SK-N-SH (cell line): ENCODE results near the gene USP34. TPM values are rescaled to one million over a fixed set of nuclear protein-coding genes. Genes with fewer than 3 reads are reported as not detected.
A peak's percentile ranks its signal among the peaks of the same experiment; 100 is the strongest.

Experiments
- CTCF ChIA-PET: fragments of 300-600, 350-600 bp; formaldehyde crosslinking; extraction: SDS; loops from one replicate; lab custom pipeline; 2021; lab: Yijun Ruan, JAX
- POLR2A ChIA-PET: fragments of 350-600 bp; sonication (Branson Sonifier 250); formaldehyde crosslinking; extraction: SDS; loops from one replicate; lab custom pipeline; 2020; ENCODE audit warnings: antibody characterized with exemption, inconsistent platforms; lab: Yijun Ruan, JAX
- DNase-seq: peaks from one replicate; pipeline ENCODE4 v3.0.0; 2012
- H2AFZ ChIP-seq: fragments of 200-600 bp; sonication (generic); 2 replicates; pipeline ENCODE4 v1.8.1; 2016; ENCODE audit warnings: antibody characterized with exemption, mild to moderate bottlenecking, low read depth
- H3F3A ChIP-seq: fragments of 200-600 bp; sonication (generic); replicated peaks from 2 replicates; pipeline ENCODE3; 2016; ENCODE audit warnings: antibody characterized with exemption, mild to moderate bottlenecking; ENCODE audit not compliant: insufficient read depth
- H3K27ac ChIP-seq, 2 experiments: fragments of 200-500 bp in 1 of 2; fragments of 200-600 bp in 1 of 2; sonication (Bioruptor generic) in 1 of 2; sonication (generic), shearing (Covaris generic) in 1 of 2; 2 replicates each; pipeline versions ENCODE4 v1.5.1 to v1.6.1; 2014 to 2016; ENCODE audit warnings: low read depth in 2 of 2, inconsistent platforms in 1 of 2, low read length in 1 of 2, mild to moderate bottlenecking in 1 of 2, mixed read lengths in 1 of 2
- H3K27me3 ChIP-seq: fragments of 200-600 bp; sonication (generic), shearing (Covaris generic); 2 replicates; pipeline ENCODE4 v1.6.1; 2016; ENCODE audit warnings: mixed run types; ENCODE audit not compliant: insufficient read depth
- H3K36me3 ChIP-seq, 2 experiments: fragments of 200-500 bp in 1 of 2; fragments of 200-600 bp in 1 of 2; sonication (Bioruptor generic) in 1 of 2; sonication (generic) in 1 of 2; replicated peaks in 1 of 2; 2 replicates each; pipeline versions ENCODE3 to v1.5.1; 2014 to 2016; ENCODE audit warnings: low read length in 1 of 2, mild to moderate bottlenecking in 1 of 2; ENCODE audit not compliant: insufficient read depth in 2 of 2, control insufficient read depth in 1 of 2
- H3K4me1 ChIP-seq, 2 experiments: fragments of 200-500 bp in 1 of 2; fragments of 200-600 bp in 1 of 2; sonication (Bioruptor generic) in 1 of 2; sonication (generic), shearing (Covaris generic) in 1 of 2; 2 replicates each; pipeline versions ENCODE4 v1.5.1 to v1.6.1; 2014 to 2016; ENCODE audit warnings: low read depth in 1 of 2, low read length in 1 of 2, mixed run types in 1 of 2; ENCODE audit not compliant: insufficient read depth in 2 of 2, control insufficient read depth in 1 of 2
- H3K4me2 ChIP-seq: fragments of 200-600 bp; sonication (generic), shearing (Covaris generic); 2 replicates; pipeline ENCODE4 v1.6.1; 2017; ENCODE audit warnings: mixed run types
- H3K4me3 ChIP-seq, 2 experiments: fragments of 200-500 bp in 1 of 2; fragments of 200-600 bp in 1 of 2; sonication (Bioruptor generic) in 1 of 2; sonication (generic), shearing (Covaris generic) in 1 of 2; 2 replicates each; pipeline versions ENCODE4 v1.5.1 to v1.8.1; 2014 to 2016; ENCODE audit warnings: low read depth in 2 of 2, inconsistent platforms in 1 of 2, low read length in 1 of 2, mild to moderate bottlenecking in 1 of 2, mixed read lengths in 1 of 2, moderate library complexity in 1 of 2
- H3K79me2 ChIP-seq: fragments of 200-600 bp; sonication (generic); 2 replicates; pipeline ENCODE4 v1.8.1; 2017; ENCODE audit warnings: mild to moderate bottlenecking; ENCODE audit not compliant: insufficient read depth
- H3K9ac ChIP-seq: fragments of 200-600 bp; sonication (generic); 2 replicates; pipeline ENCODE4 v1.6.1; 2017; ENCODE audit warnings: mixed run types
- H3K9me2 ChIP-seq: fragments of 200-600 bp; sonication (generic); 2 replicates; pipeline ENCODE4 v1.6.1; 2017; ENCODE audit warnings: mixed run types
- H3K9me3 ChIP-seq: fragments of 200-600 bp; sonication (generic); 2 replicates; pipeline ENCODE4 v1.6.1; 2017; ENCODE audit warnings: mixed run types, mild to moderate bottlenecking, moderate library complexity
- H4K20me1 ChIP-seq: fragments of 200-600 bp; sonication (generic); 2 replicates; pipeline ENCODE4 v1.6.1; 2017; ENCODE audit warnings: mild to moderate bottlenecking, mixed run types; ENCODE audit not compliant: insufficient read depth
- CTCF ChIP-seq: fragments of 200-600 bp; sonication (generic); IDR thresholded peaks from 2 replicates; pipeline ENCODE4 v1.6.1; 2017; ENCODE audit warnings: antibody characterized with exemption, mild to moderate bottlenecking, moderate library complexity
- ELF1 ChIP-seq: IDR thresholded peaks from 2 replicates; pipeline ENCODE4 v1.4.0; 2012
- EP300 ChIP-seq, 2 experiments: IDR thresholded peaks; 2 replicates each; pipeline versions ENCODE4 v1.4.0 to v1.6.1; 2012; ENCODE audit warnings: borderline replicate concordance in 1 of 2, low read depth in 1 of 2, low read length in 1 of 2
- FOSL2 ChIP-seq: IDR thresholded peaks from 2 replicates; pipeline ENCODE4 v1.4.0; 2012; ENCODE audit warnings: low read depth, mild to moderate bottlenecking, moderate library complexity, borderline replicate concordance
- FOXJ3 ChIP-seq: sonication (generic); formaldehyde crosslinking; IDR thresholded peaks from 2 replicates; pipeline ENCODE4 v1.5.1; 2020; ENCODE audit warnings: mild to moderate bottlenecking, missing genetic modification reagents
- FOXM1 ChIP-seq: IDR thresholded peaks from 2 replicates; pipeline ENCODE4 v1.4.0; 2012; ENCODE audit warnings: low read depth, mild to moderate bottlenecking
- GABPA ChIP-seq: IDR thresholded peaks from 2 replicates; pipeline ENCODE4 v1.4.0; 2012; ENCODE audit warnings: low read depth, mild to moderate bottlenecking
- JUND ChIP-seq: IDR thresholded peaks from 2 replicates; pipeline ENCODE4 v1.4.0; 2012
- MAX ChIP-seq: IDR thresholded peaks from 2 replicates; pipeline ENCODE4 v1.4.0; 2012; ENCODE audit warnings: low read depth
- MEF2A ChIP-seq: IDR thresholded peaks from 2 replicates; pipeline ENCODE4 v1.4.0; 2012; ENCODE audit warnings: low read depth, borderline replicate concordance
- MXI1 ChIP-seq: IDR thresholded peaks from 2 replicates; pipeline ENCODE4 v1.6.1; 2012; ENCODE audit warnings: mild to moderate bottlenecking, low read depth, low read length, improper control_type of control experiment
- NFIC ChIP-seq: IDR thresholded peaks from 2 replicates; pipeline ENCODE4 v1.4.0; 2012; ENCODE audit warnings: borderline replicate concordance
- NRF1 ChIP-seq: IDR thresholded peaks from 2 replicates; pipeline ENCODE4 v1.6.1; 2012; ENCODE audit warnings: low read depth, mild to moderate bottlenecking, low read length
- PBX3 ChIP-seq: IDR thresholded peaks from 2 replicates; pipeline ENCODE4; 2012
- POLR2AphosphoS5 ChIP-seq: IDR thresholded peaks from 2 replicates; pipeline ENCODE4 v1.6.1; 2012; ENCODE audit warnings: low read depth, low read length
- RAD21 ChIP-seq: IDR thresholded peaks from 2 replicates; pipeline ENCODE4 v1.6.1; 2012; ENCODE audit warnings: mild to moderate bottlenecking, low read length
- RFX5 ChIP-seq: IDR thresholded peaks from 2 replicates; pipeline ENCODE4 v1.6.1; 2012; ENCODE audit warnings: mild to moderate bottlenecking, improper control_type of control experiment, low read length
- RXRA ChIP-seq: IDR thresholded peaks from 2 replicates; pipeline ENCODE4 v1.4.0; 2012; ENCODE audit warnings: low read depth, mild to moderate bottlenecking, borderline replicate concordance
- SMC3 ChIP-seq: IDR thresholded peaks from 2 replicates; pipeline ENCODE4 v1.6.1; 2012; ENCODE audit warnings: low read depth, low read length, improper control_type of control experiment
- TCF12 ChIP-seq: IDR thresholded peaks from 2 replicates; pipeline ENCODE4 v1.4.0; 2012
- USF2 ChIP-seq: fragments of 150-350 bp; IDR thresholded peaks from 2 replicates; pipeline ENCODE4 v1.6.1; 2017; ENCODE audit warnings: antibody characterized with exemption, low read length, low read depth, borderline replicate concordance
- YY1 ChIP-seq: IDR thresholded peaks from 2 replicates; pipeline ENCODE4 v1.4.0; 2012; ENCODE audit warnings: low read depth, mild to moderate bottlenecking
- WGBS: methylation state at CpG from one replicate; pipeline ENCODE4 v1.1.6; 2017; ENCODE audit warnings: low lambda C conversion rate; 5-methylcytosine and 5-hydroxymethylcytosine counted together
- polyA plus RNA-seq, 3 experiments: library from polyadenylated mRNA; depleted of rRNA; stranded (reverse); fragments of >200 nt; gene quantifications; 2 replicates each; pipeline ENCODE4 v1.2.3, GENCODE V29; 2012
- TF ChIP-seq, protein P1 (sequence below): IDR thresholded peaks from 2 replicates; pipeline ENCODE4 v1.4.0; 2012; ENCODE audit warnings: low read depth, borderline replicate concordance
- TF ChIP-seq, protein P2 (sequence below): IDR thresholded peaks from 2 replicates; pipeline ENCODE4 v1.4.0; 2012; ENCODE audit warnings: low read depth, borderline replicate concordance
- TF ChIP-seq, protein P3 (sequence below): fragments of 150-350 bp; IDR thresholded peaks from 2 replicates; pipeline ENCODE4 v1.6.1; 2016; ENCODE audit warnings: mild to moderate bottlenecking, low read depth, low read length

Gene USP34
- 31.4 and 40.5 TPM in 2 replicates for polyA plus RNA-seq (2012; rRNA removed)
- 35.3 and 43.2 TPM in 2 replicates for polyA plus RNA-seq (2012; cell fraction: cytosol; rRNA removed)
- 61.1 and 110 TPM in 2 replicates for polyA plus RNA-seq (2012; cell fraction: nucleus; rRNA removed)

DNA sequence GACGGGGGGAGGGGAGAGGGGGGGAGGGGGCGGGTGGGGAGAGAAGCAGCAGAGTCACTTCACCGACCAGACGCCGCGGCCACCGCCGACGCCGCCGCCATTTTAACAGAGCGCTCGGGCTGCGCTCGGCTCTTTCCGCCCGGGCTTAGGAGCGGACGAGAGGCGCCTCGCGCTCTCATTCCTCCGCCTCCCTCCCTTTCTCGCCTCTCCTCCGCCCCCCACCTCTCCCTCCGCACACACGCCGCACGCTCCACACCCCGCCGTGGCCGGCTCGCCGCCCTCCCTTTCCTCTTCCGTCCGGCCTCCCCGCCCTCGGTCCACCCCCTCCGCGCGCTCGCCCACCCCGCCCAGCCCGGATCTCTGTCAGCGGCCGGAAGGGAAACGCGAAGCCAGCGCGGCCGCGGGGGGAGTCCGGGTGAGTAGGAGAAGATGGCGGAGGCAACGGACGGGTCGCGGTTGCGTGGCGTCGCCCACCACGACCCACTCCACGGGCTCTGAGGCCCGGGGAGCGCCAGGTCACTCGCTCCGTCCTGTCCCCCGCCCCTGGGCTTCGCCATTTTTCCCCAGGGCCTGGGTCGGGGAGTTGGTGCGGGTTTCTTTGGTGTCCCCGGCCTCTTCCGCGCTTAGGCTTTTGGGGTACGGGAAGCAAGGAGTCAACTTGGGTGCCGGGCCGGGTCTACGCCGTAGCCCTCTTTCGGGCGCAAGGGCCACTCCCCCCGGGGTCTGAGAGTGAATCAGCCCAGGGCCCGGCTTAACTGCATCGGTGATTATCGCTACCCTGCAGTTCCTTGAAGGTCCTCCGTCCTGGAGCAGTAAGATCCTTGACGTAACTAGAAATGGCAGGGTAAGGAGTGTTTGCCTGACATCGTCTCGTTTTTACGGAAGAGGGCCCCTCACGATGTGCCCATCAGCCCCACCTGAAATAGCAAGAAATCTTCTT, at the start of gene USP34:
TSS of gene USP34 (minus strand) at position 123 of the 940 bp plus-strand sequence. CDS start 395 bp downstream, outside the sequence.
- Histone ChIP-seq H3K79me2 (peaks cover 61% of the 10 kb centered on the region), H3K4me2 (peak within 1 kb of the TSS; percentile 91), H2AFZ (peak within 1 kb of the TSS; percentile 53), H3K4me3 (peak within 1 kb of the TSS; percentile 70 to 98), H3K27ac (peak within 1 kb of the TSS; percentile 90 to 98), H3F3A (peaks cover 33% of the 10 kb centered on the region), H3K9me2 (no peaks in the 10 kb centered on the region), H3K9ac (peak within 1 kb of the TSS; percentile 99), H3K36me3 (peaks cover 5 to 23% of the 10 kb centered on the region in 2 experiments), H3K4me1 (peaks cover 2 to 10% of the 10 kb centered on the region in 2 experiments; a peak in 3 of 4 replicates), H3K27me3 (no peaks in the 10 kb centered on the region), H3K9me3 (no peaks in the 10 kb centered on the region), H4K20me1 (peaks cover 36% of the 10 kb centered on the region)
- peak; percentile 94 for DNase-seq
- ChIA-PET POLR2A (no interaction called here), CTCF (no interaction called here)
- WGBS, result 2% methylated on average over 51 of the region's 91 CpGs
- TF ChIP-seq FOXM1 (0 out of 2 replicates have a peak, but pooled peaks have one; percentile 35), GABPA (peak; percentile 74), SMC3 (no peak), POLR2AphosphoS5 (peak; percentile 90), TCF12 (no peak), RXRA (no peak), RAD21 (no peak), FOXJ3 (CRISPR knock-in tag) (no peak), EP300 (IDR thresholded peaks at IDR 0.05; ENCODE audit: borderline replicate concordance in 1 of 2, low read depth in 1 of 2, low read length in 1 of 2) (peak in 1 of 2 experiments; percentile 36; a peak in 1 of 4 replicates), FOSL2 (no peak), PBX3 (0 out of 2 replicates have a peak, but pooled peaks have one; percentile 12), MAX (peak; percentile 84), ELF1 (peak; percentile 58; the same call in 1 of the 2 replicates), NFIC (no peak; the same call in 1 of the 2 replicates), RFX5 (no peak), NRF1 (no peak), MXI1 (peak; percentile 59; the same call in 1 of the 2 replicates), USF2 (no peak), CTCF (no peak), YY1 (peak; percentile 91), JUND (no peak), MEF2A (no peak)
- TF ChIP-seq, protein P1, sequence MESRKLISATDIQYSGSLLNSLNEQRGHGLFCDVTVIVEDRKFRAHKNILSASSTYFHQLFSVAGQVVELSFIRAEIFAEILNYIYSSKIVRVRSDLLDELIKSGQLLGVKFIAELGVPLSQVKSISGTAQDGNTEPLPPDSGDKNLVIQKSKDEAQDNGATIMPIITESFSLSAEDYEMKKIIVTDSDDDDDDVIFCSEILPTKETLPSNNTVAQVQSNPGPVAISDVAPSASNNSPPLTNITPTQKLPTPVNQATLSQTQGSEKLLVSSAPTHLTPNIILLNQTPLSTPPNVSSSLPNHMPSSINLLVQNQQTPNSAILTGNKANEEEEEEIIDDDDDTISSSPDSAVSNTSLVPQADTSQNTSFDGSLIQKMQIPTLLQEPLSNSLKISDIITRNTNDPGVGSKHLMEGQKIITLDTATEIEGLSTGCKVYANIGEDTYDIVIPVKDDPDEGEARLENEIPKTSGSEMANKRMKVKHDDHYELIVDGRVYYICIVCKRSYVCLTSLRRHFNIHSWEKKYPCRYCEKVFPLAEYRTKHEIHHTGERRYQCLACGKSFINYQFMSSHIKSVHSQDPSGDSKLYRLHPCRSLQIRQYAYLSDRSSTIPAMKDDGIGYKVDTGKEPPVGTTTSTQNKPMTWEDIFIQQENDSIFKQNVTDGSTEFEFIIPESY, result no peak
- TF ChIP-seq, protein P2, sequence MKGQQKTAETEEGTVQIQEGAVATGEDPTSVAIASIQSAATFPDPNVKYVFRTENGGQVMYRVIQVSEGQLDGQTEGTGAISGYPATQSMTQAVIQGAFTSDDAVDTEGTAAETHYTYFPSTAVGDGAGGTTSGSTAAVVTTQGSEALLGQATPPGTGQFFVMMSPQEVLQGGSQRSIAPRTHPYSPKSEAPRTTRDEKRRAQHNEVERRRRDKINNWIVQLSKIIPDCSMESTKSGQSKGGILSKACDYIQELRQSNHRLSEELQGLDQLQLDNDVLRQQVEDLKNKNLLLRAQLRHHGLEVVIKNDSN, result no peak
- TF ChIP-seq, protein P3, sequence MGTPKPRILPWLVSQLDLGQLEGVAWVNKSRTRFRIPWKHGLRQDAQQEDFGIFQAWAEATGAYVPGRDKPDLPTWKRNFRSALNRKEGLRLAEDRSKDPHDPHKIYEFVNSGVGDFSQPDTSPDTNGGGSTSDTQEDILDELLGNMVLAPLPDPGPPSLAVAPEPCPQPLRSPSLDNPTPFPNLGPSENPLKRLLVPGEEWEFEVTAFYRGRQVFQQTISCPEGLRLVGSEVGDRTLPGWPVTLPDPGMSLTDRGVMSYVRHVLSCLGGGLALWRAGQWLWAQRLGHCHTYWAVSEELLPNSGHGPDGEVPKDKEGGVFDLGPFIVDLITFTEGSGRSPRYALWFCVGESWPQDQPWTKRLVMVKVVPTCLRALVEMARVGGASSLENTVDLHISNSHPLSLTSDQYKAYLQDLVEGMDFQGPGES, result no peak
